WERI-Rb-1 (cell line): ENCODE data around the gene BLTP3A.
A peak's percentile ranks its signal among the peaks of the same experiment; 100 is the strongest.

Experiments
- DNase-seq: peaks from one replicate; pipeline ENCODE4 v3.0.0-alpha.2; 2020
- H3K27ac ChIP-seq: fragments of 250-450 bp; sonication (Bioruptor Pico); 2 replicates; pipeline ENCODE4 v1.5.1; 2020; ENCODE audit warnings: mild to moderate bottlenecking, moderate library complexity
- H3K27me3 ChIP-seq: fragments of 250-450 bp; sonication (Bioruptor Pico); 2 replicates; pipeline ENCODE4 v1.5.1; 2021; ENCODE audit warnings: mild to moderate bottlenecking, low read depth, moderate library complexity; ENCODE audit not compliant: insufficient read depth, severe bottlenecking
- H3K36me3 ChIP-seq: fragments of 250-450 bp; sonication (Bioruptor Pico); 2 replicates; pipeline ENCODE4 v1.5.1; 2020; ENCODE audit warnings: mild to moderate bottlenecking, moderate library complexity
- H3K4me3 ChIP-seq: 2 replicates; pipeline ENCODE4 v1.5.1; 2011; ENCODE audit warnings: low read depth, mild to moderate bottlenecking, control low read depth, low read length
- H3K9me3 ChIP-seq: fragments of 250-450 bp; sonication (Bioruptor Pico); 2 replicates; pipeline ENCODE4 v1.5.1; 2021; ENCODE audit warnings: mild to moderate bottlenecking, moderate library complexity; ENCODE audit not compliant: severe bottlenecking
- TF ChIP-seq, protein P1 (sequence below): IDR thresholded peaks from 2 replicates; pipeline ENCODE4 v1.5.1; 2011; ENCODE audit warnings: low read depth, mild to moderate bottlenecking, control low read depth, inconsistent platforms, low read length

BLTP3A gene

GRCh38 chr6:34819571-34820480 lies 27.9 kb downstream of the BLTP3A start:
- TF ChIP-seq, protein P1, sequence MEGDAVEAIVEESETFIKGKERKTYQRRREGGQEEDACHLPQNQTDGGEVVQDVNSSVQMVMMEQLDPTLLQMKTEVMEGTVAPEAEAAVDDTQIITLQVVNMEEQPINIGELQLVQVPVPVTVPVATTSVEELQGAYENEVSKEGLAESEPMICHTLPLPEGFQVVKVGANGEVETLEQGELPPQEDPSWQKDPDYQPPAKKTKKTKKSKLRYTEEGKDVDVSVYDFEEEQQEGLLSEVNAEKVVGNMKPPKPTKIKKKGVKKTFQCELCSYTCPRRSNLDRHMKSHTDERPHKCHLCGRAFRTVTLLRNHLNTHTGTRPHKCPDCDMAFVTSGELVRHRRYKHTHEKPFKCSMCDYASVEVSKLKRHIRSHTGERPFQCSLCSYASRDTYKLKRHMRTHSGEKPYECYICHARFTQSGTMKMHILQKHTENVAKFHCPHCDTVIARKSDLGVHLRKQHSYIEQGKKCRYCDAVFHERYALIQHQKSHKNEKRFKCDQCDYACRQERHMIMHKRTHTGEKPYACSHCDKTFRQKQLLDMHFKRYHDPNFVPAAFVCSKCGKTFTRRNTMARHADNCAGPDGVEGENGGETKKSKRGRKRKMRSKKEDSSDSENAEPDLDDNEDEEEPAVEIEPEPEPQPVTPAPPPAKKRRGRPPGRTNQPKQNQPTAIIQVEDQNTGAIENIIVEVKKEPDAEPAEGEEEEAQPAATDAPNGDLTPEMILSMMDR, result no peak
- H3K4me3 ChIP-seq, result no peak overlapping the region
- no peaks in the 10 kb centered on the region for H3K9me3 ChIP-seq
- H3K27me3 ChIP-seq, result no peaks in the 10 kb centered on the region
- no peak for DNase-seq
- peaks cover 36% of the 10 kb centered on the region for H3K36me3 ChIP-seq
- H3K27ac ChIP-seq, result peak overlapping the region; percentile 0; the same call in 1 of the 2 replicates

DNA sequence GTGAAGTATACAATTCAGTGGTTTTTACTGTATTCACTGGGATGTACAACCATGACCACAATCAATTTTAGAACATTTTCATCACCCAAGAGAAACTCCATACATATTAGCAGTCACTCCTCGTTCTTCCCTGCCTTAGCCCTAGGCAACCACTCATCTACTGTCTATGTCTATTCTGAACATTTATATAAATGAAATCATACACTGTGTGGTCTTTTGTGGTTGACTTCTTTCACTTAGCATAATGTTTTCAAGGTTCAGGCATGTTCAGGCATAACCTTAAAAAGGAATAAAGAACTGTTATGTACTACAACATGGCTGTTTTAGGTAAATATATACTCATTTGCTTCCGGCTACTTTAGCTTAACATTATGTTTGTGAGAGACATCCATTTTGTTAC lies 37.3 kb downstream of the BLTP3A start:
- no peak overlapping the region for H3K4me3 ChIP-seq
- TF ChIP-seq, protein P1, result no peak
- H3K27ac ChIP-seq, result peak overlapping the region; percentile 23; the same call in 1 of the 2 replicates
- H3K9me3 ChIP-seq, result no peaks in the 10 kb centered on the region
- no peak for DNase-seq
- H3K27me3 ChIP-seq, result no peaks in the 10 kb centered on the region
- peaks cover 76% of the 10 kb centered on the region for H3K36me3 ChIP-seq

GRCh38 chr6:34832942-34833341 lies 41.1 kb downstream of the BLTP3A start:
- Histone ChIP-seq H3K9me3 (no peaks in the 10 kb centered on the region), H3K36me3 (peaks cover 79% of the 10 kb centered on the region), H3K27me3 (no peaks in the 10 kb centered on the region), H3K4me3 (no peak overlapping the region), H3K27ac (no peak overlapping the region)
- DNase-seq, result no peak
- TF ChIP-seq, protein P1, result no peak

- H3K4me3 ChIP-seq, result no peak overlapping the region
- H3K27me3 ChIP-seq, result no peaks in the 10 kb centered on the region
- no peak for DNase-seq
- H3K27ac ChIP-seq, result no peak overlapping the region
- TF ChIP-seq, protein P1, result no peak
- peaks cover 79% of the 10 kb centered on the region for H3K36me3 ChIP-seq
- H3K9me3 ChIP-seq, result no peaks in the 10 kb centered on the region
Observed at GRCh38 chr6:34834789-34835518, 43.1 kb downstream of the BLTP3A start.

DNA sequence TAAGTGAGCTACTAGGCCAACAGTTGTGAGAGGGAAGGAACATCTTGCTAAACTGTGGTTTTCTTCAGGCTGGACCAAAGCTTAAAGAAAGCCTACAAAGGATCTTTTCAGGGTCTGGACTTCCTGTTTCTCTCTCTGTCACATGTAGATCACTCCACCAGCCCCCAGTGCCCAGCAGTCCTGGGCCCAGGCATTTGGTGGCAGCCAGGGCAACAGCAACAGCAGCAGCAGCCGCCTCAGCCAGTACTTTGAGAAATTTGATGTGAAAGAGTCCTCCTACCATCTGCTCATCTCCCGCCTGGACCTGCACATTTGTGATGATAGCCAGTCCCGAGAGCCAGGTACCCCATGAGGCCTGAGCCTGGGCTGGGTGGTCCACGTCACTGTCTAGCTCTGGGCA lies 44.1 kb downstream of the BLTP3A start:
- H3K9me3 ChIP-seq, result no peaks in the 10 kb centered on the region
- no peak overlapping the region for H3K27ac ChIP-seq
- peaks cover 73% of the 10 kb centered on the region for H3K36me3 ChIP-seq
- TF ChIP-seq, protein P1, result no peak
- no peak overlapping the region for H3K4me3 ChIP-seq
- H3K27me3 ChIP-seq, result no peaks in the 10 kb centered on the region
- no peak for DNase-seq
